K562 (cell line): ENCODE measurements around the gene PLEKHM1. TPM values are rescaled to one million over a fixed set of nuclear protein-coding genes. Genes with fewer than 3 reads are reported as not detected.

Experiments used
- ATAC-seq: fragments of 200-7000 bp; cut with Tn5 transposase; 3 replicates; pipeline ENCODE4 v1.9.1; 2020; ENCODE audit warnings: moderate library complexity
- BruUV-seq: library from RNA; stranded (reverse); fragments of 400-500 nt; replicated peaks from 2 replicates; lab custom pipeline; 2021; lab: Mats Ljungman, UMichigan
- CTCF ChIA-PET: fragments of 300-600 bp; formaldehyde crosslinking; extraction: SDS; loops from one replicate; lab custom pipeline; 2021; ENCODE audit warnings: low intra/inter-chr PET ratio; lab: Yijun Ruan, JAX
- POLR2A ChIA-PET: fragments of 300-600, 350-650 bp; sonication (Branson Sonifier 250); formaldehyde crosslinking; extraction: SDS; loops from one replicate; lab custom pipeline; 2021; ENCODE audit warnings: antibody characterized with exemption, inconsistent platforms; lab: Yijun Ruan, JAX
- DNase-seq, 4 experiments: peaks; one replicate each; pipeline versions ENCODE4 v3.0.0 to v3.0.0-alpha.2; 2011 to 2018; ENCODE audit warnings: low spot score in 3 of 4, mixed read lengths in 3 of 4; ENCODE audit errors: extremely low read depth in 1 of 4
- FAIRE-seq: peaks from 2 replicates; lab custom pipeline; 2011; peaks lifted over from hg19 to GRCh38; lab: Jason Lieb, UNC
- H2AFZ ChIP-seq: 2 replicates; pipeline ENCODE4 v1.6.0; 2011; ENCODE audit warnings: low read depth, low read length, control low read depth, inconsistent platforms
- H3K27ac ChIP-seq: fragments of 200-600 bp; 3 replicates; pipeline ENCODE4 v1.8.0; 2011; ENCODE audit warnings: low read depth, mild to moderate bottlenecking, control low read depth, inconsistent platforms, low read length, moderate library complexity, mixed read lengths; ENCODE audit errors: extremely low read depth
- H3K27me3 ChIP-seq, 2 experiments: fragments of 300-600 bp in 1 of 2; 2 replicates in 1 of 2; 3 replicates in 1 of 2; pipeline versions ENCODE4 v1.6.0 to v1.8.0; 2011; ENCODE audit warnings: inconsistent platforms in 2 of 2, low read length in 2 of 2, mild to moderate bottlenecking in 1 of 2, mixed read lengths in 1 of 2, moderate library complexity in 1 of 2; ENCODE audit not compliant: control insufficient read depth in 2 of 2, insufficient read depth in 2 of 2
- H3K36me3 ChIP-seq: fragments of 300-600 bp; 3 replicates; pipeline ENCODE4 v1.8.0; 2011; ENCODE audit warnings: mild to moderate bottlenecking, low read length, inconsistent platforms; ENCODE audit not compliant: control insufficient read depth, insufficient read depth
- H3K4me1 ChIP-seq, 2 experiments: fragments of 200-600 bp in 1 of 2; replicated peaks in 1 of 2; 2 replicates in 1 of 2; 3 replicates in 1 of 2; pipeline versions ENCODE4 v1.5.1 to v1.8.0; 2011; ENCODE audit warnings: inconsistent platforms in 2 of 2, low read length in 2 of 2, mild to moderate bottlenecking in 1 of 2, mixed read lengths in 1 of 2, moderate library complexity in 1 of 2; ENCODE audit not compliant: control insufficient read depth in 2 of 2, insufficient read depth in 2 of 2
- H3K4me2 ChIP-seq: 2 replicates; pipeline ENCODE4 v1.6.1; 2011; ENCODE audit warnings: low read length, control low read depth, inconsistent platforms, mixed read lengths; ENCODE audit not compliant: insufficient read depth
- H3K4me3 ChIP-seq: fragments of 200-600 bp; sonication (generic), shearing (Covaris generic); 2 replicates; pipeline ENCODE4 v1.5.1; 2016; ENCODE audit warnings: control low read depth, inconsistent platforms
- H3K79me2 ChIP-seq: fragments of 200-600 bp; 3 replicates; pipeline ENCODE4 v1.8.0; 2011; ENCODE audit warnings: low read length, inconsistent platforms; ENCODE audit not compliant: control insufficient read depth, insufficient read depth
- H3K9ac ChIP-seq, 2 experiments: 2 replicates each; pipeline versions ENCODE4 v1.6.0 to v1.6.1; 2011; ENCODE audit warnings: low read depth in 2 of 2, low read length in 2 of 2, control low read depth in 1 of 2, inconsistent platforms in 1 of 2, mild to moderate bottlenecking in 1 of 2, mixed read lengths in 1 of 2; ENCODE audit not compliant: insufficient read depth in 1 of 2
- H3K9me1 ChIP-seq: one replicate; pipeline ENCODE4 v1.6.0; 2011; ENCODE audit warnings: inconsistent platforms, mild to moderate bottlenecking, low read length, moderate library complexity; ENCODE audit not compliant: control insufficient read depth, insufficient read depth
- H3K9me3 ChIP-seq: replicated peaks from 2 replicates; pipeline ENCODE4 v1.5.1; 2011; ENCODE audit warnings: low read depth, low read length, inconsistent platforms; ENCODE audit not compliant: control insufficient read depth, insufficient read depth
- H4K20me1 ChIP-seq: replicated peaks from 2 replicates; pipeline ENCODE4 v1.6.1; 2011; ENCODE audit warnings: low read length, inconsistent platforms, mixed read lengths; ENCODE audit not compliant: control insufficient read depth, insufficient read depth
- ATF7 ChIP-seq: fragments of 450-650 bp; IDR thresholded peaks from 2 replicates; pipeline ENCODE4 v1.7.1; 2014; ENCODE audit warnings: mild to moderate bottlenecking, moderate library complexity
- BACH1 ChIP-seq: fragments of 200-800 bp; sonication (Bioruptor generic); IDR thresholded peaks from 2 replicates; pipeline ENCODE4 v1.6.1; 2016; ENCODE audit warnings: missing genetic modification characterization, missing compliant biosample characterization
- ETV5 ChIP-seq: sonication (generic); formaldehyde crosslinking; IDR thresholded peaks from 2 replicates; pipeline ENCODE4 v1.4.0; 2020; ENCODE audit warnings: low read depth, mild to moderate bottlenecking, missing genetic modification reagents
- HMG20B ChIP-seq: fragments of 250-450 bp; sonication (Bioruptor Pico); IDR thresholded peaks from 2 replicates; pipeline ENCODE4 v1.5.0; 2021; ENCODE audit warnings: mild to moderate bottlenecking
- HNRNPK ChIP-seq: fragments of 200-400 bp; formaldehyde crosslinking; IDR thresholded peaks from one replicate; pipeline ENCODE4 v1.6.1; 2018; ENCODE audit warnings: mild to moderate bottlenecking, low read depth, low read length; ENCODE audit not compliant: poor library complexity, severe bottlenecking
- IFI16 ChIP-seq: fragments of 250-450 bp; sonication (Bioruptor Pico); IDR thresholded peaks from 2 replicates; pipeline ENCODE4 v2.1.2; 2022; ENCODE audit warnings: mild to moderate bottlenecking, inconsistent platforms
- MAZ ChIP-seq, 2 experiments: fragments of 450-650 bp in 1 of 2; sonication (generic) in 1 of 2; formaldehyde crosslinking; IDR thresholded peaks in 1 of 2; conservative IDR thresholded peaks in 1 of 2; 2 replicates each; pipeline versions ENCODE4 v1.4.0 to v1.5.0; 2020; ENCODE audit warnings: mild to moderate bottlenecking in 1 of 2, missing genetic modification reagents in 1 of 2
- NCOA6 ChIP-seq: fragments of 450-650 bp; IDR thresholded peaks from 2 replicates; pipeline ENCODE4 v1.6.1; 2017; ENCODE audit warnings: mild to moderate bottlenecking
- NFE2 ChIP-seq: IDR thresholded peaks from 2 replicates; pipeline ENCODE4 v1.6.1; 2014; ENCODE audit warnings: antibody characterized with exemption, low read depth
- NFIC ChIP-seq: fragments of 450-650 bp; IDR thresholded peaks from 2 replicates; pipeline ENCODE4 v1.6.1; 2017; ENCODE audit warnings: mild to moderate bottlenecking, inconsistent platforms
- NFIX ChIP-seq: fragments of 250-450 bp; sonication (Bioruptor Pico); IDR thresholded peaks from 2 replicates; pipeline ENCODE4 v1.4.0; 2020; ENCODE audit warnings: low read depth, mild to moderate bottlenecking, moderate library complexity
- PHTF2 ChIP-seq: fragments of 250-450 bp; sonication (Bioruptor Pico); IDR thresholded peaks from 2 replicates; pipeline ENCODE4 v1.5.0; 2021; ENCODE audit warnings: mild to moderate bottlenecking
- POLR3A ChIP-seq: IDR thresholded peaks from 2 replicates; pipeline ENCODE4 v1.6.1; 2011; ENCODE audit warnings: borderline replicate concordance, mild to moderate bottlenecking, moderate library complexity; ENCODE audit not compliant: insufficient read length, insufficient read depth; ENCODE audit errors: extremely low read depth
- RBBP5 ChIP-seq: fragments of 200-600 bp; sonication (generic); IDR thresholded peaks from 2 replicates; pipeline ENCODE4 v1.6.1; 2012; ENCODE audit warnings: borderline replicate concordance, mild to moderate bottlenecking, low read length, control low read depth, inconsistent platforms; ENCODE audit not compliant: insufficient read depth, poor library complexity, severe bottlenecking
- SP1 ChIP-seq: sonication (generic); formaldehyde crosslinking; IDR thresholded peaks from 2 replicates; pipeline ENCODE4 v1.8.1; 2022; ENCODE audit warnings: mild to moderate bottlenecking, missing genetic modification reagents
- TAF1 ChIP-seq: IDR thresholded peaks from 2 replicates; pipeline ENCODE4 v1.6.1; 2011; ENCODE audit warnings: mild to moderate bottlenecking, low read length, moderate library complexity; ENCODE audit not compliant: insufficient read depth, control insufficient read depth, severe bottlenecking; ENCODE audit errors: extremely low read depth
- ZNF431 ChIP-seq: sonication (generic); formaldehyde crosslinking; IDR thresholded peaks from 2 replicates; pipeline ENCODE4 v1.8.0; 2022; ENCODE audit warnings: mild to moderate bottlenecking, missing genetic modification reagents
- ZNF766 ChIP-seq: fragments of 200-800 bp; sonication (Bioruptor generic); conservative IDR thresholded peaks from 2 replicates; pipeline ENCODE4 v1.6.1; 2016; ENCODE audit warnings: missing genetic modification characterization, missing compliant biosample characterization
- ZNF77 ChIP-seq: fragments of 250-450 bp; sonication (Bioruptor Pico); IDR thresholded peaks from 2 replicates; pipeline ENCODE4 v1.5.0; 2020
- ZSCAN32 ChIP-seq: fragments of 450-650 bp; formaldehyde crosslinking; IDR thresholded peaks from 2 replicates; pipeline ENCODE4 v1.4.0; 2020; ENCODE audit warnings: mild to moderate bottlenecking, moderate library complexity
- WGBS: fragments of 100-300 bp; shearing (Covaris generic); methylation state at CpG from one replicate; pipeline ENCODE4 v1.1.6; 2016; ENCODE audit warnings: low coverage, mixed read lengths; ENCODE audit not compliant: insufficient coverage; ENCODE audit errors: missing lambda C conversion rate; 5-methylcytosine and 5-hydroxymethylcytosine counted together
- in situ Hi-C: fragments of 300-500 bp; cut with MboI; formaldehyde crosslinking; loops from 4 replicates; pipeline ENCODE4 v1.15.0; 2018; ENCODE audit warnings: inconsistent platforms, mixed read lengths
- intact Hi-C: fragments of 100-400 bp; cut with micrococcal nuclease; formaldehyde crosslinking; loops from 2 replicates; pipeline ENCODE4 v1.14.2; 2022
- polyA plus RNA-seq, 8 experiments: library from polyadenylated mRNA; depleted of rRNA in 4 of 8; stranded (reverse) in 5 of 8; unstranded in 3 of 8; fragments of >200 nt; fragmentation: Nextera tagmentation in 2 of 8; fragmentation: Illumina TruSeq in 1 of 8; extraction: Ambion mirVana in 2 of 8; extraction: Trizol in 1 of 8; gene quantifications; 2 replicates each; pipeline versions ENCODE4 v1.2.1 to v1.2.3, GENCODE V29; 2011 to 2014; ENCODE audit warnings: inconsistent platforms in 1 of 8, missing spikeins in 1 of 8
- total RNA-seq, 7 experiments: library from RNA; depleted of rRNA in 6 of 7; stranded (reverse); fragments of >200 nt in 6 of 7; fragmentation: Illumina TruSeq in 2 of 7; extraction: Trizol in 2 of 7; gene quantifications; 2 replicates each; pipeline versions ENCODE4 v1.2.1 to v1.2.3, GENCODE V29; 2011 to 2021; ENCODE audit warnings: low replicate concordance in 1 of 7
- TF ChIP-seq, protein P1 (sequence below): fragments of 250-450 bp; sonication (Bioruptor Pico); IDR thresholded peaks from 2 replicates; pipeline ENCODE4 v1.4.0; 2020; ENCODE audit warnings: borderline replicate concordance

PLEKHM1 gene
- total and polyA plus RNA-seq, 9 of the 15 experiments (the other 6 are each of a cell fraction or from before 2014, with no cell fraction given), result 0.13 to 23.3 (median 5.7) TPM

DNA sequence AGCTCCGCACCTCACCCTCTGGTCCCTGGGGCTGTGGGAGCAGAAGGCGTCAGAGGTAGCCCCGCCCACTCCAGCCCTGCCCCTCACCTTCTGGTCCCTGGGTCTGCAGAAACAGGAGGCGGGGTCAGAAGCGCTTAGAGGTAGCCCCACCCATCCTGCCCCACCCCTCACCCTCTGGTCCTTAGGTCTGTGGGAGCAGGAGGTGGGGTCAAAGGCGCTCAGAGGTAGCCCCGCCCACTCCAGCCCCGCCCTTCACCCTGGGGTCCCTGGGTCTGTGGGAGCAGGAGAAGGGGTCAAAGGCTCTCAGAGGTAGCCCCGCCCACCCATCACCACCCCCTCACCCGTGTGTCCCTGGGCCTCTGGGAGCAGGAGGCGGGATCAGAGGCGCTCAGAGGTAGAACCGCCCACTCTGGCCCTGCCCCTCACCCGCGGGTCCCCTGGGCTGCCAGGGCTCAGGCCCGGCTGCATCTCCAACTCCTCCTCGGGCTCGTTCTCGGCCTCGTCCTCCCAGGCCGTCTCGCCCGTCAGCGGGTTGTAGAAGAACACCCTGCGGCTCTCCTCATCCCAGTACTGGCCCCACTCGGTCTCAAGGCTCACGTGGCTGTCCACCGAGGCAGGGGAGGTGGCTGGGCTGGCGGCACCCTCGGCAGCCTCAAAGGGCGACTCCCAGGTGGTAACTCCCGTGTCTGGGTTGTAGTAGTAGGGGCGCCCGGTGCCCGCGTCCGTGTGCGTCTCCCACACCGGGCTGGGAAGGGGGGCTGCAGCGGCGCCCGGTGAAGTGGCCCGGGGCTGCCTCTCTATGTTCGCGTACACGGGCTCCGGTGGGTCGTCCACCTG is 85.1 kb downstream of the PLEKHM1 start:
- peak overlapping the region in 1 of 2 experiments; percentile 67; a peak in 2 of 4 replicates for H3K9ac ChIP-seq
- ATAC-seq (peak; percentile 94), DNase-seq (peak; percentile 87 to 96 (median 95)), FAIRE-seq (peak; percentile 82)
- H3K27ac ChIP-seq, result no peak overlapping the region
- H3K79me2 ChIP-seq, result no peaks in the 10 kb centered on the region
- peaks cover 2 to 20% of the 10 kb centered on the region in 2 experiments; a peak in 4 of 5 replicates for H3K4me1 ChIP-seq
- H2AFZ ChIP-seq, result peak overlapping the region; percentile 48; the same call in 1 of the 2 replicates
- in situ Hi-C loops (loop anchor here (25.0 kb wide), 1 partner anchor 432 kb away; the partner anchor contains the start of gene SPPL2C), intact Hi-C loops (no loop called here)
- POLR2A ChIA-PET, result interaction anchor here (0.9 to 1.2 kb wide), 2 partner anchors 128 to 256 kb away, joined by 3 read pairs; no protein-coding TSS in a partner anchor
- no peaks in the 10 kb centered on the region for H3K9me3 ChIP-seq
- H3K27me3 ChIP-seq, result no peaks in the 10 kb centered on the region; a peak in 1 of 5 replicates
- no TSS peak for BruUV-seq
- CTCF ChIA-PET, result interaction anchor here (0.7 kb wide), 1 partner anchor 94 kb away, joined by 3 read pairs; no protein-coding TSS in a partner anchor
- WGBS, result 40% methylated on average over 20 of the region's 48 CpGs
- peaks cover 2% of the 10 kb centered on the region for H3K9me1 ChIP-seq
- H3K36me3 ChIP-seq, result no peaks in the 10 kb centered on the region
- peak overlapping the region; percentile 15; the same call in 1 of the 2 replicates for H3K4me3 ChIP-seq
- peak overlapping the region; percentile 53 for H3K4me2 ChIP-seq
- H4K20me1 ChIP-seq, result peaks cover 5% of the 10 kb centered on the region; the same call in 1 of the 2 replicates
- TF ChIP-seq IFI16 (CRISPR knock-in tag), result no peak
- TF ChIP-seq ZSCAN32 (CRISPR knock-in tag), result no peak
- TF ChIP-seq ZNF431 (CRISPR knock-in tag), result no peak
- TF ChIP-seq, protein P1, sequence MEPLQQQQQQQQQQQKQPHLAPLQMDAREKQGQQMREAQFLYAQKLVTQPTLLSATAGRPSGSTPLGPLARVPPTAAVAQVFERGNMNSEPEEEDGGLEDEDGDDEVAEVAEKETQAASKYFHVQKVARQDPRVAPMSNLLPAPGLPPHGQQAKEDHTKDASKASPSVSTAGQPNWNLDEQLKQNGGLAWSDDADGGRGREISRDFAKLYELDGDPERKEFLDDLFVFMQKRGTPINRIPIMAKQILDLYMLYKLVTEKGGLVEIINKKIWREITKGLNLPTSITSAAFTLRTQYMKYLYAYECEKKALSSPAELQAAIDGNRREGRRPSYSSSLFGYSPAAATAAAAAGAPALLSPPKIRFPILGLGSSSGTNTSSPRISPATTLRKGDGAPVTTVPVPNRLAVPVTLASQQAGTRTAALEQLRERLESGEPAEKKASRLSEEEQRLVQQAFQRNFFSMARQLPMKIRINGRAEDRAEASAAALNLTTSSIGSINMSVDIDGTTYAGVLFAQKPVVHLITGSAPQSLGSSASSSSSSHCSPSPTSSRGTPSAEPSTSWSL (CRISPR knock-in tag), result no peak
- no peak for TF ChIP-seq TAF1
- TF ChIP-seq ATF7, result no peak
- TF ChIP-seq PHTF2 (CRISPR knock-in tag), result no peak
- no peak for TF ChIP-seq NFIX (CRISPR knock-in tag)
- no peak for TF ChIP-seq ZNF766
- no peak for TF ChIP-seq NFE2
- TF ChIP-seq RBBP5, result no peak
- no peak for TF ChIP-seq HNRNPK
- no peak for TF ChIP-seq ETV5 (CRISPR knock-in tag)
- TF ChIP-seq SP1 (CRISPR knock-in tag), result 0 out of 2 replicates have a peak, but pooled peaks have one; percentile 16
- no peak for TF ChIP-seq POLR3A
- TF ChIP-seq NFIC, result no peak
- no peak for TF ChIP-seq BACH1 (tag)
- TF ChIP-seq HMG20B (CRISPR knock-in tag), result no peak
- TF ChIP-seq MAZ (CRISPR knock-in tag; conservative IDR thresholded peaks at IDR 0.05 in 1 of 2, IDR thresholded peaks at IDR 0.05 in 1 of 2), result peak in 1 of 2 experiments; percentile 19; a peak in 1 of 4 replicates
- TF ChIP-seq NCOA6, result no peak
- no peak for TF ChIP-seq ZNF77 (CRISPR knock-in tag)
